GM18526 (cell line): ENCODE data around the gene NANOS1.
A peak's percentile ranks its signal among the peaks of the same experiment; 100 is the strongest.

Experiments
- POLR2A ChIP-seq: IDR thresholded peaks from 3 replicates; pipeline ENCODE4 v1.6.1; 2011; ENCODE audit not compliant: insufficient read length; ENCODE audit errors: extremely low read depth

The NANOS1 gene

GRCh38 chr10:119073584-119073983 lies 44.1 kb downstream of the NANOS1 start:
- no peak for TF ChIP-seq POLR2A

- no peak for TF ChIP-seq POLR2A
These were observed 49.1 kb downstream of the NANOS1 start for GRCh38 chr10:119078422-119079179.

DNA sequence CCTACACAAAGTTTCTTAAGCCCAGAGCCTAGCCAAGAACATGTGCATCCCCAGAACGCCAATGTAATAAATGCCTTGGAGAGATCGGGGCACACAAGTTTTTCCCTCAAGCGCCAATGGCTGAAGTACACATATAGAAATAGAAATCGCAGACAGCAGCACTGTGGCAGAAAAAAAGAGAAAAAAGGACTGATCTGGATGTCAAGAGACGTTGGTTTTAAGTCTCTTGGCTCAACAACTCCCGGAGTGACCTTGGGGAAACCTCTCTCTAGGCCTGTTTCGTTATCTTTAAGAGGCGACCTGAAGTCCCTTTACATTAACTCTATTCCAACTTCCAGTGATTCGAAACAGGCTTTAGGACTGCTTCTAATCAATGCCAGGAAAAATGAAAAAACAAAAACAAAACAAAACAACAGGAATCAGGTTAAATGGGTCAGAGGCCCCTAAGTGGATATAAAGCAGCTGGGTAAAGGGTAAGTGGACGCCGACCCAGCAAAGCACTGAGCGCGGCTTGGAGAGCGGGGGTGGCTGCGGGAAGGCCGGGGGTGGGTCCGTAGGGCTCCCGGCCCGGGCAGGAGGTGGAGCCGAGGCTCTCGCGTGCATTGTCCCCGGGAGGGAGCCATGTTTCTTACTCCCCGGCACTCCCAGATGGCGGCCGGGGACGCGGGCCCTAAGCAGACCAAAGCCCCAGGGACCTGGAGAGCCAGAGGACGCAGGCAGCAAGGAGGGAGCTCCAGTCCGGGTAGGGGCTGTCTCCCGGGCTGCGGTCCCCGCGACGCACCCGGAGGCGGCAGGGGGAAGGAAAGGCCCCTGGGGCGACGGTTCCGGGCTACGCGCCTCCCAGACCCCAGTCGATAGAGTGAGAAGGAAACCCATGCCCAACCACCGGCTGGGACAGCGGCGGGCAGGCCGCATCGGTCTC lies 50.3 kb downstream of the NANOS1 start:
- TF ChIP-seq POLR2A = peak; percentile 37

- TF ChIP-seq POLR2A = peak; percentile 98
These were observed 51.2 kb downstream of the NANOS1 start, which contains the start of gene EIF3A for GRCh38 chr10:119080521-119081259. TSS of gene EIF3A (minus strand) at chr10:119080817. CDS start at chr10:119080676, 141 bp downstream.
